GM12865 (cell line): ENCODE measurements around the gene GRWD1.

ENCODE experiments used
- DNase-seq: peaks from one replicate; pipeline ENCODE4 v3.0.0; 2010; ENCODE audit warnings: low read depth
- H3K4me3 ChIP-seq: 2 replicates; pipeline ENCODE4 v1.5.1; 2011; ENCODE audit warnings: mild to moderate bottlenecking, low read depth, low read length, control low read depth
- CTCF ChIP-seq: IDR thresholded peaks from 2 replicates; pipeline ENCODE4 v1.5.1; 2011; ENCODE audit warnings: low read length, control low read depth, low read depth, inconsistent platforms; ENCODE audit not compliant: insufficient read depth; ENCODE audit errors: missing control alignments

GRWD1 gene

DNA sequence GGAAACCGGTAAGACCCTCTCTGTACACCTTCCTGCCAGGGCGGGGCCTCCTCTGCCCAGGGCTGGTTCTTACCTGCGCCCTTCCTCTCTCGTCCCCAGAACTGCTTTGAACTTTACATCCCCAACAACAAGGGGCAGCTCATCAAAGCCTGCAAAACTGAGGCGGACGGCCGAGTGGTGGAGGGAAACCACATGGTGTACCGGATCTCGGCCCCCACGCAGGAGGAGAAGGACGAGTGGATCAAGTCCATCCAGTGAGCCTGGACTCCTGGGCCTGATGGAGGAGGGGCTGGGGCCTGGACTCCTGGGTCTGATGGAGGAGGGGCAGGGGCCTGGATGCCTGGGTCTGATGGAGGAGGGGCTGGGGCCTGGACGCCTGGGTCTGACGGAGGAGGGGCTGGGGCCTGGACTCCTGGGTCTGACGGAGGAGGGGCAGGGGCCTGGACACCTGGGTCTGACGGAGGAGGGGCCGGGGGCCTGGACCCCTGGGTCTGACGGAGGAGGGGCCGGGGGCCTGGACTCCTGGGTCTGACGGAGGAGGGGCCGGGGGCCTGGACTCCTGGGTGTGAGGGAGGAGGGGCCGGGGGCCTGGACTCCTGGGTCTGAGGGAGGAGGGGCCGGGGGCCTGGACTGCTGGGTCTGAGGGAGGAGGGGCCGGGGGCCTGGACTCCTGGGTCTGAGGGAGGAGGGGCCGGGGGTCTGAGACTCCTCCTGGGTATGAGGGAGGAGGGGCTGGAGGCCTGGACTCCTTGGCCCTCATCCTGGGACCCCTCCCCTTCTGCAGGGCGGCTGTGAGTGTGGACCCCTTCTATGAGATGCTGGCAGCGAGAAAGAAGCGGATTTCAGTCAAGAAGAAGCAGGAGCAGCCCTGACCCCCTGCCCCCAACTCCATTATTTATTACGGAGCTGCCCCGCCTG is 32.8 kb downstream of the GRWD1 start:
- no peak overlapping the region for H3K4me3 ChIP-seq
- DNase-seq, result no peak
- TF ChIP-seq CTCF, result no peak

DNA sequence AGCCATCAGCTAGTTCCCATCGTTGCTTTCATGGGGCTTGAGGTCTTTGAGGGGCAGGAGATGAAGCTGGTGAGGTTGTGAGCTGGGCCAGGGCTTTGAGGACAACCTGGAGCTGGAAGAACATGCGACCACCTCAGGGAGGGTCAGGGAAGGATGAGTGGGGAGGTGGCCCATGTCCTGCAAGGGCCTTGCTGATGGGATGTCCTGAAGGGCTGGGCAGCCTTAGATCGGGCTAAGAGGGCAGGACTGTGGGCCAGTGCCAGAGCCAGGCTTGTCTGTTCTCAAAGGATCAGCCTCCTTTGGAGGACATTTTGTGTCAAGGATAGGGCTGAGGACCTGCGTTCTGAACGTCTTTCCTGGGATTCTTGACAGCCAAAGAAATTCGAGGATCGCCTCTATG is 33.9 kb downstream of the GRWD1 start:
- H3K4me3 ChIP-seq, result no peak overlapping the region
- no peak for DNase-seq
- no peak for TF ChIP-seq CTCF

GRCh38 chr19:48480183-48480557 is 34.4 kb downstream of the GRWD1 start:
- DNase-seq, result no peak
- no peak for TF ChIP-seq CTCF
- peak overlapping the region; percentile 54 for H3K4me3 ChIP-seq

GRCh38 chr19:48480558-48481500 is 35.0 kb downstream of the GRWD1 start:
- DNase-seq, result no peak
- TF ChIP-seq CTCF, result no peak
- H3K4me3 ChIP-seq, result peak overlapping the region; percentile 54

DNA sequence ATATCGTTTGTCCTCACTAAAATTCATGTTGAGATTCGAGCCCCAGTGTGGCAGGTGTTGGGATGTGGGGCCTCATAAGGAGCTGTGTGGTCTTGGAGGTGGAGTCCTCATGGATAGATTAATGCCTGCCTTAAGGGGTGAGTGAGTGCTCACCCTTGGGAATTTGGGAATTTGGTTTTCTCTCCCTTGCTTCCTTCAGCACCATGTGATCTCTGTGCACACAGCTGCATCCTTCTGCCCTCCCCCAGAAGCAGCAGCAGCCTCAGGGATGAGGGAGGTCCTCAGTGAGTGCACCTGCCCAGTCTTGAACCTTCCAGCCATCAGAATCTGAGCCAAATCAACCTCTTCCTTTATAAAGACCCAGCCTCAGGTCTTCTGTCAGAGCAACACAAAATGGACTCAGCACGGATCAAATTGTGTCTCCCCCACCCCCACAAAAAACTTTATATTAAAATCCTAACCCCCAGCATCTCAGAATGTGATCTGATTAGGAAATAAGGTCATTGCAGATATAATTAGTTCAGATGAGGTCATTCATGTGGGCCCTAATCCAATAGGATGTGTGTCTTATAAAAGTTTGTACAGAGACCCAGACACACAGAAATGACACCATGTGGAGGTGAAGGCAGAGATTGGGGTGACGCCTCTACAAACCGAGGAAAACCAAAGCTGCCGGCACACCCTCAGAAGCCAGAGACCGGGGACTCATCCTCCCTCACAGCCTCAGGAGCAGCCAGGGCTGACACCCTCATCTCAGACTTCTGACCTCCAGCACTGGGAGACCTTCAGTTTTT is 36.3 kb downstream of the GRWD1 start:
- TF ChIP-seq CTCF, result no peak
- H3K4me3 ChIP-seq, result no peak overlapping the region
- no peak for DNase-seq

DNA sequence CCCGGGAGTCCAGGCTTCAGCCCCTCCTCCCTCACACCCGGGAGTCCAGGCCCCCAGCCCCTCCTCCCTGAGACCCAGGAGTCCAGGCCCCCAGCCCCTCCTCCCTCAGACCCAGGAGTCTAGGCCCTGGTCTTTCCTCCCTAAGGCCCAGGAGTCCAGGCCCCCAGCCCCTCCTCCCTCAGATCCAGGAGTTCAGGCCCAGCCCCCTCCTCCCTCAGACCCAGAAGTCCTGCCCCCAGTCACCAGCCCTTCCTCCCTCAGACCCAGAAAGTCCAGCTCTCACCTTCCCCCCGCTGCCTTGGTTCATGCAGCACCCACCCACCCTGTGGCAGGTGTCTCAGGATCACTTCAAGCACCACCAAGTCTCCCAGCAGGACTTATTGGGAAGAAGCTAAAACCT is 37.5 kb downstream of the GRWD1 start:
- no peak overlapping the region for H3K4me3 ChIP-seq

More for the DNA sequence above, 37.5 kb downstream of the GRWD1 start:
- DNase-seq, result no peak
- TF ChIP-seq CTCF, result no peak
